ENCODE measurements around the gene RNF207.

Gene RNF207

DNA sequence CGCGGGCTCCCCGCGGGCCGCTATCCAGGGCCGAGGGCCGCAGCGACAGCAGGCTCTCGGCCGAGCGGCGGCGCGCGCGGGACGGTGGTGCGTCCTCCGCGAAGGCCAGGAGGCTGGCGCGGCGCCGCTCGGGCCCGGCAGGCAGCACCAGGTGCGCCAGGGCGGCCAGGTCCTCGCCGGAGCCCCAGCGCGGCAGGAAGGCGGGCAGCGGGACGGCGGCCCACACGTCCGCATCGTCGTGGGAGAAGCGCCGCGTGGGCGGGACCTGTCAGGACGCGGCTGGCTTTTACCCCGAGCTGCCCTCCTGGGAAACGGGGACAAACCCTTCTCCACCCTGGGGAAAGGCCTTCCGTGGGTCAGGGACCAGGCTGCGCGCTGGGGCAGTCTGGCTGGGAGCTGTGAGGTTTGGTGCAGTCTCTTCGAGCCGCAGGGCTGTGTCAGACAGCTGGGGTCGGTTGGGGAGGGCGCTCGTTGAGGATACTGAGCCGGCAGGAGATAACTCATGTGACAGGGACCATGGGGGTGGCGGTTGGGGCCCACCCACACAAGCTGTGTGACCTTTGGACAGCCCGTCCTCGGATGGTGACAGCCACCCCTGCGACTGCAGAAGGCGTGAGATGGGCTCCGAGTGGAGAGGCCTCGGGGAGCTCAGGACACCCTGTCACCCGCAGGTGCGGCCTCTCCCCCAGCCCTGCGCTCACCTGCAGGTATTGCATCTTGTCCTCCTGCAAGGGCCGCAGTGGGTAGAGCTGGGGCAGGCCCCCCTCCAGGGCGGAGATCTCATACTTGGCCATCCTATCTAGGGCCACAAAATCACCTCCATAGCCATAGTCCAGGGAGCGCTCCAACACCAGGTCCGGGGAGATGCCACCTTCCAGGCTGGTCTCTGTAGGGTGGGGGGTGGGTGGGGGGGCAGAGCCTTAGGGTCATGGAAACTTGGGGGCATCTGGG is 44.1 kb downstream of the RNF207 start:
- TF ChIP-seq, protein P1, sequence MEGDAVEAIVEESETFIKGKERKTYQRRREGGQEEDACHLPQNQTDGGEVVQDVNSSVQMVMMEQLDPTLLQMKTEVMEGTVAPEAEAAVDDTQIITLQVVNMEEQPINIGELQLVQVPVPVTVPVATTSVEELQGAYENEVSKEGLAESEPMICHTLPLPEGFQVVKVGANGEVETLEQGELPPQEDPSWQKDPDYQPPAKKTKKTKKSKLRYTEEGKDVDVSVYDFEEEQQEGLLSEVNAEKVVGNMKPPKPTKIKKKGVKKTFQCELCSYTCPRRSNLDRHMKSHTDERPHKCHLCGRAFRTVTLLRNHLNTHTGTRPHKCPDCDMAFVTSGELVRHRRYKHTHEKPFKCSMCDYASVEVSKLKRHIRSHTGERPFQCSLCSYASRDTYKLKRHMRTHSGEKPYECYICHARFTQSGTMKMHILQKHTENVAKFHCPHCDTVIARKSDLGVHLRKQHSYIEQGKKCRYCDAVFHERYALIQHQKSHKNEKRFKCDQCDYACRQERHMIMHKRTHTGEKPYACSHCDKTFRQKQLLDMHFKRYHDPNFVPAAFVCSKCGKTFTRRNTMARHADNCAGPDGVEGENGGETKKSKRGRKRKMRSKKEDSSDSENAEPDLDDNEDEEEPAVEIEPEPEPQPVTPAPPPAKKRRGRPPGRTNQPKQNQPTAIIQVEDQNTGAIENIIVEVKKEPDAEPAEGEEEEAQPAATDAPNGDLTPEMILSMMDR (IDR thresholded peaks at IDR 0.05; ENCODE audit: low read depth, low read length) = no peak
- no peak for DNase-seq (ENCODE audit: low read depth in 2 of 2)
- H3K4me3 ChIP-seq (replicated peaks in 1 of 2; ENCODE audit: low read depth in 2 of 2, low read length in 2 of 2) = no peak overlapping the region

DNA sequence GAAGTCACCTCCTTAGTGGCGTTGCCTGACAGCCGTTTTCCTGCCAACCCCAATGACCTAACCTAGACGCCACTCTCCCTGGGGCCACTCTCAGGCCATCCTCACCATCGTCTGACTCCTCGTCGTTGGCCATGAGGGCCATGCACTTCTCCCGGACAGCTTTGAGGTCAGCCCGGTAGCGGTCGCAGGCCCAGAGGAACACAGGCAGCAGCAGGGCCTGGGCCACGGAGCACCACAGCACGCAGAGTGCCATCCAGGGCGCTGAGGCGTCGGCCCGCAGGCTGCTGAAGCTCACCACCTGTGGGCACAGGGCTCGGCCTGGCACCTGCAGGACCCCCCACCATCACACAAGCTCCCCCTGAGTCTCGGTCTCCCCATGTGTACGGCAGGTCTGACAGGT is 45.3 kb downstream of the RNF207 start:
- DNase-seq (ENCODE audit: low read depth in 2 of 2) = no peak
- H3K4me3 ChIP-seq (replicated peaks in 1 of 2; ENCODE audit: low read depth in 2 of 2, low read length in 2 of 2) = no peak overlapping the region
- TF ChIP-seq, protein P1 (IDR thresholded peaks at IDR 0.05; ENCODE audit: low read depth, low read length) = no peak

DNA sequence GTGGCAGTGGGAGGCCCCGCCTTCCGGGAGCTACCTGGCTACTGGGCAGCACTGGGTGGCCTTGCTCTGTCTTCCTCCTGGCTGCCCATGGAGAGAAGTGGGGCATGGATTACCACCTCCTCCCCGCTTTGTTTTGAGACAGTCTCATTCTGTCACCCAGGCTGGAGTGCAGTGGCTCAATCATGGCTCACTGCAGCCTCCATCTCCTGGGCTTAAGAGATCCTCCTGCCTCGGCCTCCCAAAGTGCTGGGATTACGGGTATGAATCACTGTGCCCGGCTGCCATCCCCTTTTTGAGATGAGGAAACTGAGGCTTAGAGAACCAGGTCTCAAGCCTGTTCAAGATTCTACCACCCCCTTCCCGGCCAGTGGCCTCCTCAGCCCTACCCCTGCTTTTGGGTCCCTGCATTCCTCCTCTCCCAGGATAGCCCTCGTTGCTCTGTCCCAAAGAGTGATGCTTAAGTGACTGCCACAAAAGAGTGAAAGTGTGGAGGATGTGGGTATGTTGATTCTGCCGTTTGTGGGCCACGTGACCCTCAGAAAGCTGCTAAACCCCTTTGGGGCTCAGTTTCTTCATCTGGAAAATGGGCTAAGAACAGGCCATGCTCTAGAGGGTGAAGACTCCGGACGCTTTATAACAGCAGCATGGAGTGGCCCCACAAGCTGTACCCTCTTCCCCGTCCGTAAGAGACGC is 45.9 kb downstream of the RNF207 start:
- DNase-seq (ENCODE audit: low read depth in 2 of 2) = no peak
- TF ChIP-seq, protein P1 (IDR thresholded peaks at IDR 0.05; ENCODE audit: low read depth, low read length) = no peak
- H3K4me3 ChIP-seq (replicated peaks in 1 of 2; ENCODE audit: low read depth in 2 of 2, low read length in 2 of 2) = no peak overlapping the region

DNA sequence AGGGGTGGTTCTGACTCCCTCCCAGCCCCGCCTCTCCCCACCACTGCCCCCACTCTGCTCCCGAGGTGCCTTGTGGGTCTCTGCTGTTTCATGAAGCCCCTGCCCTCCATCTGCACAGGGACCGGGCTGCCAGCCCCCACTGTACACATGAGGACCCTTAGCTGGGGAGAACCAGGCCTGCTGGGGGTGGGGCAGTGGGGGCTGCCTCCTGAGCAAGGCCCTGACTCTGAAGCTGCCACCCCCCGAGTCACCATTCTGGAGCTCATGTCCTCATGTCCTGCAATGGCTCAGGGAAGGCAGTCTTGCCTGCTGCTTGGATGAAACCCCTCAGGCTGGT is 46.4 kb downstream of the RNF207 start:
- H3K4me3 ChIP-seq (replicated peaks in 1 of 2; ENCODE audit: low read depth in 2 of 2, low read length in 2 of 2) = no peak overlapping the region
- DNase-seq (ENCODE audit: low read depth in 2 of 2) = no peak
- TF ChIP-seq, protein P1 (IDR thresholded peaks at IDR 0.05; ENCODE audit: low read depth, low read length) = no peak

DNA sequence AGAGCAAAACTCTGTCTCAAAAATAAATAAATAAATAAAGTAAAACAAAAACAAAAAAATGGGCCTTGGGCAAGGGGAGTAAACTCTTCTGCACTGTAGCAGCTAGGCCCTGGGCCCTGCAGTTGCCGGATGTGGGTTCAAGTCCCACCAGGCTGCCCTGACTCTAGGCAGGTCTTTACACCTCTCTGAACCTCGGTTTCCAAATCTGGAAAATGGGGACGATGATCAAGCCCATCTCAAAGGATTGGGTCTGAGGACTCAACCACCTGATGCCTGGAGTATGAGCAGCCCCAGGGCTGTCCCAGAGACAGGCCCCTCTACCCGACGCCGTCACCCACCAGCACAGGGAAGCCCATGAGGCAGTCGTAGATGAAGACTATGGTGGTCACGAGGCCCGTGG is 47.5 kb downstream of the RNF207 start:
- no peak for DNase-seq (ENCODE audit: low read depth in 2 of 2)

DNA sequence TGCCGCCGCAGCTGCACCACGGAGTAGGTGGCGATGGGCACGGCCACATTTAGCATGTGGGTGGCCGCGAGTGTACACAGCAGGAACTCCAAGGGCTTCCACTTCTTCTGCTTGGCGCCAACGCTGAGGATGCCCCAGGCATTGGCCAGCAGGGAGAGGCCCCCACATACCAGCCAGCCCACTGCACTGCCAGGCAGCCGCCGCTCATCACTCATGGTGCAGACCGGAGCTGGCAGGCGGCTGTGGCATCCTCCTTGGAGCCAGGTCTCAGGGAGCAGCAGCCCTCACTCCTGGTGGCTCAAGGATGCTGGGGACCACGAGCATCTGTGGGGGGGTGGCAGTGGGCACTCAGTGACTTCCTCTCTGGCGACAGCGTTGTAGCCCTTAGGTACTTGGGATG is 48.8 kb downstream of the RNF207 start:
- no peak for DNase-seq (ENCODE audit: low read depth in 2 of 2)
- TF ChIP-seq, protein P1 (IDR thresholded peaks at IDR 0.05; ENCODE audit: low read depth, low read length) = no peak
- H3K4me3 ChIP-seq (replicated peaks in 1 of 2; ENCODE audit: low read depth in 2 of 2, low read length in 2 of 2) = no peak overlapping the region

More for the DNA sequence above, 47.5 kb downstream of the RNF207 start:
- no peak overlapping the region for H3K4me3 ChIP-seq (replicated peaks in 1 of 2; ENCODE audit: low read depth in 2 of 2, low read length in 2 of 2)
- TF ChIP-seq, protein P1 (IDR thresholded peaks at IDR 0.05; ENCODE audit: low read depth, low read length) = no peak

All from cardiac fibroblast (primary cell).